PC-3 (cell line): Measurements from ENCODE around the gene GPX3.

Source experiments
- CTCF ChIP-seq: fragments of 300-600 bp; sonication (generic); conservative IDR thresholded peaks from 2 replicates; pipeline ENCODE4 v1.5.1; 2017; ENCODE audit warnings: antibody characterized with exemption, low read depth, mild to moderate bottlenecking, low read length
- EZH2 ChIP-seq: fragments of 300-600 bp; sonication (generic); IDR thresholded peaks from one replicate; pipeline ENCODE4 v1.6.1; 2017; ENCODE audit warnings: antibody characterized with exemption, mild to moderate bottlenecking, low read length; ENCODE audit not compliant: unreplicated experiment
- EZH2phosphoT487 ChIP-seq: fragments of 300-600 bp; sonication (generic); IDR thresholded peaks from 2 replicates; pipeline ENCODE4 v1.6.1; 2018; ENCODE audit warnings: mild to moderate bottlenecking, antibody characterized with exemption, low read length, borderline replicate concordance

- TF ChIP-seq CTCF = peak; percentile 76
- no peak for TF ChIP-seq EZH2
- TF ChIP-seq EZH2phosphoT487 = no peak
Observed at GRCh38 chr5:151047814-151048425, 27.5 kb downstream of the GPX3 start.
